Adipocyte (in vitro differentiated cells): Measurements from ENCODE around the gene ZBTB20.

Experiments used
- DNase-seq: peaks from one replicate; pipeline ENCODE4 v3.0.0-alpha.2; 2015; ENCODE audit warnings: low read depth
- H3K27me3 ChIP-seq: replicated peaks from 2 replicates; pipeline ENCODE4 v1.7.0; 2013; ENCODE audit warnings: mild to moderate bottlenecking, low read length, moderate library complexity; ENCODE audit not compliant: control insufficient read depth, insufficient read depth
- H3K36me3 ChIP-seq: 2 replicates; pipeline ENCODE4 v1.7.0; 2013; ENCODE audit warnings: low read length, mild to moderate bottlenecking, moderate library complexity; ENCODE audit not compliant: control insufficient read depth, insufficient read depth, severe bottlenecking
- H3K4me1 ChIP-seq: 2 replicates; pipeline ENCODE4 v1.7.0; 2013; ENCODE audit warnings: mild to moderate bottlenecking, low read length, moderate library complexity; ENCODE audit not compliant: control insufficient read depth, insufficient read depth
- H3K4me3 ChIP-seq: 2 replicates; pipeline ENCODE4 v1.7.0; 2013; ENCODE audit warnings: mild to moderate bottlenecking, low read length, moderate library complexity
- H3K9ac ChIP-seq: 2 replicates; pipeline ENCODE4 v1.7.0; 2013; ENCODE audit warnings: mild to moderate bottlenecking, low read length, moderate library complexity
- H3K9me3 ChIP-seq: 2 replicates; pipeline ENCODE4 v1.7.0; 2013; ENCODE audit warnings: mild to moderate bottlenecking, low read length, moderate library complexity; ENCODE audit not compliant: control insufficient read depth

The ZBTB20 gene

GRCh38 chr3:114634635-114635034 is 512.5 kb downstream of the ZBTB20 start:
- H3K4me1 ChIP-seq: no peaks in the 10 kb centered on the region
- DNase-seq: no peak
- H3K4me3 ChIP-seq: no peak overlapping the region
- H3K9ac ChIP-seq: no peak overlapping the region
- H3K36me3 ChIP-seq: no peaks in the 10 kb centered on the region
- H3K9me3 ChIP-seq: peaks cover 17% of the 10 kb centered on the region
- H3K27me3 ChIP-seq: no peaks in the 10 kb centered on the region

- no peak for DNase-seq
- Histone ChIP-seq H3K36me3 (no peaks in the 10 kb centered on the region), H3K27me3 (no peaks in the 10 kb centered on the region), H3K4me1 (peaks cover 12% of the 10 kb centered on the region), H3K9me3 (peaks cover 17% of the 10 kb centered on the region), H3K9ac (no peak overlapping the region), H3K4me3 (no peak overlapping the region)
Observed at GRCh38 chr3:114632757-114633424, 514.2 kb downstream of the ZBTB20 start.

GRCh38 chr3:114627770-114628169 is 519.3 kb downstream of the ZBTB20 start:
- Histone ChIP-seq H3K4me3 (peak overlapping the region; percentile 67), H3K36me3 (no peaks in the 10 kb centered on the region)

GRCh38 chr3:114626751-114627150 is 520.3 kb downstream of the ZBTB20 start:
- H3K36me3 ChIP-seq: no peaks in the 10 kb centered on the region

More at GRCh38 chr3:114627770-114628169, 519.3 kb downstream of the ZBTB20 start:
- peak overlapping the region; percentile 77 for H3K9ac ChIP-seq
- DNase-seq: peak; percentile 73
- H3K9me3 ChIP-seq: no peaks in the 10 kb centered on the region
- peaks cover 50% of the 10 kb centered on the region for H3K4me1 ChIP-seq
- H3K27me3 ChIP-seq: no peaks in the 10 kb centered on the region

GRCh38 chr3:114624571-114625181 is 522.4 kb downstream of the ZBTB20 start:
- Histone ChIP-seq H3K9ac (peak overlapping the region; percentile 92), H3K4me3 (peak overlapping the region; percentile 86), H3K9me3 (no peaks in the 10 kb centered on the region), H3K4me1 (peaks cover 67% of the 10 kb centered on the region), H3K27me3 (no peaks in the 10 kb centered on the region), H3K36me3 (no peaks in the 10 kb centered on the region)
- DNase-seq: peak; percentile 96

More at GRCh38 chr3:114626751-114627150, 520.3 kb downstream of the ZBTB20 start:
- peak; percentile 40 for DNase-seq
- Histone ChIP-seq H3K9me3 (no peaks in the 10 kb centered on the region), H3K27me3 (no peaks in the 10 kb centered on the region), H3K4me1 (peaks cover 60% of the 10 kb centered on the region), H3K9ac (peak overlapping the region; percentile 77), H3K4me3 (no peak overlapping the region)

GRCh38 chr3:114624047-114624445 is 523.0 kb downstream of the ZBTB20 start:
- H3K4me1 ChIP-seq: peaks cover 66% of the 10 kb centered on the region
- peak overlapping the region; percentile 92 for H3K9ac ChIP-seq
- H3K4me3 ChIP-seq: peak overlapping the region; percentile 86
- H3K27me3 ChIP-seq: no peaks in the 10 kb centered on the region
- no peaks in the 10 kb centered on the region for H3K9me3 ChIP-seq
- peak; percentile 63 for DNase-seq
- H3K36me3 ChIP-seq: no peaks in the 10 kb centered on the region

GRCh38 chr3:114623420-114624046 is 523.6 kb downstream of the ZBTB20 start:
- H3K36me3 ChIP-seq: no peaks in the 10 kb centered on the region
- peak overlapping the region; percentile 86 for H3K4me3 ChIP-seq
- H3K9ac ChIP-seq: peak overlapping the region; percentile 92
- DNase-seq: peak; percentile 22
- H3K4me1 ChIP-seq: peaks cover 61% of the 10 kb centered on the region
- no peaks in the 10 kb centered on the region for H3K9me3 ChIP-seq
- H3K27me3 ChIP-seq: no peaks in the 10 kb centered on the region

GRCh38 chr3:114622001-114622400 is 525.1 kb downstream of the ZBTB20 start:
- Histone ChIP-seq H3K36me3 (no peaks in the 10 kb centered on the region), H3K9ac (no peak overlapping the region), H3K4me3 (peak overlapping the region; percentile 86), H3K9me3 (no peaks in the 10 kb centered on the region), H3K4me1 (peaks cover 47% of the 10 kb centered on the region), H3K27me3 (no peaks in the 10 kb centered on the region)
- DNase-seq: no peak

- no peak overlapping the region for H3K9ac ChIP-seq
- DNase-seq: no peak
- H3K4me3 ChIP-seq: no peak overlapping the region
- no peaks in the 10 kb centered on the region for H3K36me3 ChIP-seq
- H3K9me3 ChIP-seq: no peaks in the 10 kb centered on the region
- peaks cover 27% of the 10 kb centered on the region for H3K4me1 ChIP-seq
- H3K27me3 ChIP-seq: no peaks in the 10 kb centered on the region
Observed at GRCh38 chr3:114619771-114620170, 527.3 kb downstream of the ZBTB20 start.

- Histone ChIP-seq H3K36me3 (peaks cover 8% of the 10 kb centered on the region), H3K4me3 (no peak overlapping the region), H3K9ac (no peak overlapping the region), H3K4me1 (no peaks in the 10 kb centered on the region), H3K9me3 (no peaks in the 10 kb centered on the region), H3K27me3 (no peaks in the 10 kb centered on the region)
- DNase-seq: no peak
Observed at GRCh38 chr3:114615523-114616085, 531.5 kb downstream of the ZBTB20 start.

- Histone ChIP-seq H3K27me3 (no peaks in the 10 kb centered on the region), H3K36me3 (peaks cover 8% of the 10 kb centered on the region), H3K9ac (no peak overlapping the region), H3K4me1 (peaks cover 24% of the 10 kb centered on the region), H3K9me3 (no peaks in the 10 kb centered on the region), H3K4me3 (no peak overlapping the region)
- DNase-seq: no peak
Observed at GRCh38 chr3:114609973-114610630, 537.0 kb downstream of the ZBTB20 start.
